Measurements from ENCODE around the gene BCL2L12.

The BCL2L12 gene

GRCh38 chr19:49665036-49665350, 740 bp upstream of the BCL2L12 start:
- DNase-seq: peak; percentile 47

DNA sequence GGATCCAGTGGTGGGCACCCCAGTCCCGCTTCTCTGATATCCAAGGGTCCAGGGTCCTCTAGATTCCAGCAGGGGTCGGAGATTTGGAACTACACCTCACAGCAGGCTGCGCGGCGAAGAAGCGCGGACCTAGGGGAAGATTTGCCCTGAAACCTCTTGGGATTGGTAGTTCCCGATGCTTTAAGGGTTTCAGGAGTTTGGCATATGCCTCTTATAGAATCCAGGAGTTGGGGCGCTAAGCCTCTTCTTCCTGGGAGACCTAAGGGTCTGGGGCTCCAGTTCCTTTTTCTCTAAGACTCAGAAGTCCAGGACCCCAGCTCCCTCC, 349 bp downstream of the BCL2L12 start:
- DNase-seq: no peak

- DNase-seq: no peak
Observed at GRCh38 chr19:49667473-49667872, 1.7 kb downstream of the BCL2L12 start.

GRCh38 chr19:49669516-49669915, 3.8 kb downstream of the BCL2L12 start:
- no peak for DNase-seq

GRCh38 chr19:49672131-49672919, 6.6 kb downstream of the BCL2L12 start:
- DNase-seq: peak; percentile 94

GRCh38 chr19:49676136-49676783, 10.5 kb downstream of the BCL2L12 start:
- peak; percentile 96 for DNase-seq

DNA sequence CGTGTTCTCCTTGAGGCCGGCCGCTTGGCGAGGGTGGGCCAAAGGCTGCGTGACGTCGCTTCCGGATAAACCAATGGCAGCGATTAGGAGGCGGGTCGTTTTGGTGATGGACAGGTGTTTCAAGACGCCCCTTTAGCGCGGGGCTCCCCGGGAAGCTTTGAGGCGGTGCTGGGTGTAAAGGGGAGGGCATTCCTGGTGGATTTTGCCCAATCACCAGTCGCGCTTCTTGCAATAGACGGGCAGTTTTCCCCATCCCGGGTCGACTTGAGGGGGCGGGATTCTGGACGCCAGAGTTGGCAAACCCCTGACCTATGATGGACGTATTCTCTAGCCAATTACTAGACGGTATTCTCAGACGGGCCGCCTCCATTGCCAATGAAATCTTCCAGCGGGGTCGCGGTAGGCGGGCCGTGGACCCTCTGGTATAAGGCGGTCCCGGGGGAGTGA, 11.1 kb downstream of the BCL2L12 start:
- DNase-seq: peak; percentile 100

- no peak for DNase-seq
Observed at GRCh38 chr19:49677231-49677900, 11.6 kb downstream of the BCL2L12 start, which contains the start of gene PRMT1. Gene PRMT1 (plus strand): TSS chr19:49677271. CDS start chr19:49677281, 10 bp downstream.

DNA sequence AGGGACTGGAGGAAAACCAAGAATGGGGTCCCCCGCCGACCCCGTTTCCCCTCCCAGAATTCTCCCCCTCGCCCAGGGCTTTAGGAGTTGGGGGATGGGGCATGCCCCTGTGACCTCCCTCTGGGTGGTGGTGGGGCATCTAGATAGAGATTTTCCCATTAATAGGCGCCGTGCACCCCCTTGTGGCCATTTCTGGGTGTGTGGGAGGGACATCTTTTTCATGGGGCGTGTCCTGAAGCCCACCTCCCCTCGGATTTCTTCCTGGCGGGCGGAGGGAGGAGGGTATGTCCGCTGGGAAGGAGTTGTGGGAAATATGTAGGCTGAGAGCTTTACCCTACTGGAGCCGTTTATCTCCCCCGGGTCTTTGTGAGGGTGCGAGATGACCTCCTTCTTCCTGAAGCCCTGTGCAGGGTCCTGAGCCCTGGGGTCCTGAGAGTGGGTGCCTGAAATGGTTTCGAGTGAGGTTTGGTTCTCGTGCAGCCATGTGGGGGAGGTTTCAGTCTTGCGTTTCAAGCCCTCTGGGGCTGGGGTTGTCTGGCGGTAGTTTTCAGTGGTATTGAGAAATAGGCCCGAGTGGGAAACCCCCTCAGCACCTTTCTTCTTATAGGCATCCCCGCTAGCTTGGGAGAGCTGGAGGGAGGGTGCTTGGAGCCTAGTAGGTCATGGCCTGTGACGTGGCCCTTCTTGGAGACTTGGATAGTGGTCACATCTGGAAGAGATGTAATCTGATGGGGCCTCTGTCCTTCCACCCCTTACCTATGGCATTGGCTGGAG, 12.4 kb downstream of the BCL2L12 start:
- peak; percentile 35 for DNase-seq

GRCh38 chr19:49678985-49679770, 13.4 kb downstream of the BCL2L12 start:
- no peak for DNase-seq

DNA sequence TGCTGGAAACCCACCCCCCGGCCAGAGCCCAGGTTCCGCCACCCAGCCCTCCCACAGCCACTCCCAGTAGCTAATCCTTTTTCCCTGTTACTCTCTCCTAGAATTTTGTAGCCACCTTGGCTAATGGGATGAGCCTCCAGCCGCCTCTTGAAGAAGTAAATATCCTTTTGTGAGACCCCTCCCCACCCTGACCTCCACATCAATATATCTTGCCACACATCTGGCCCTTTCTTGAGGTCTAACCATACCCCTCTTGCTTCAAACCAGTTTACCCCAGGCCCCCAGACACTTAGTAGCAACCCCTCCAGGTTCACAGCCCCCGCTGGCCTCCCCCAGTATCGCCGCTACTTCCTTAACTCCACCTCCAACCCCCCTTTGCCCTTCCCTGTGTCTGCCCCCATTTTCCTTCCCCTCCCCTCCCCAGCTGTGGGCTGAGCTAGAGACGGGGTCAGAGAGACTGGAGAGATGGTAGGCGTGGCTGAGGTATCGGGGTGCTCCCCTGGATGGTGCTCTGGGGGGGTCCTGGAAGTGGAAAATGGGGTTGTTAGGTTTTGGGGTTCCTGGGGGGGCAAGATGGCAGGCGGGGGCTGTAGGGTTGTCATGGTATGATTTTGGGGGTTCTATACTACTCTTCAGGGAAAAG, 14.2 kb downstream of the BCL2L12 start:
- DNase-seq: no peak

- DNase-seq: peak; percentile 91
Observed at GRCh38 chr19:49680421-49681351, 15.0 kb downstream of the BCL2L12 start.

DNA sequence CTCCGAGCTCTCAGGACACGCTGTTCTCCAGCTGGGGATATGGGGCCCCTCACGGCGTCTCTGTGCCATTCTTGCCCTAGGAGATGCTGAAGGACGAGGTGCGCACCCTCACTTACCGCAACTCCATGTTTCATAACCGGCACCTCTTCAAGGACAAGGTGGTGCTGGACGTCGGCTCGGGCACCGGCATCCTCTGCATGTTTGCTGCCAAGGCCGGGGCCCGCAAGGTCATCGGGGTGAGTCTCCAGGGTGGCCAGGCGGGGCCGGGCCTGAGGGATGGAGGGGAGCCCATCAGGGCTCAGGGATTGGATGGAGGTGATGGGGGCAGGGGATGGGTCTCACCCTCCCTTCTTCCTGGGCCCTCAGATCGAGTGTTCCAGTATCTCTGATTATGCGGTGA, 16.1 kb downstream of the BCL2L12 start:
- DNase-seq: no peak

GRCh38 chr19:49682274-49682673, 16.5 kb downstream of the BCL2L12 start:
- DNase-seq: no peak

- no peak for DNase-seq
Observed at GRCh38 chr19:49683814-49684250, 18.1 kb downstream of the BCL2L12 start.

- no peak for DNase-seq
Observed at GRCh38 chr19:49684251-49684982, 18.7 kb downstream of the BCL2L12 start.

GRCh38 chr19:49684983-49685553, 19.3 kb downstream of the BCL2L12 start:
- no peak for DNase-seq

GRCh38 chr19:49685845-49686332, 20.2 kb downstream of the BCL2L12 start:
- DNase-seq: no peak

GRCh38 chr19:49686503-49687088, 20.9 kb downstream of the BCL2L12 start:
- DNase-seq: no peak
